ENCODE measurements around the gene STK39.
A peak's percentile ranks its signal among the peaks of the same experiment; 100 is the strongest.

The STK39 gene

GRCh38 chr2:168184681-168185513, 62.5 kb downstream of the STK39 start:
- DNase-seq (ENCODE audit: low read depth in 3 of 3) = no peak

GRCh38 chr2:168183308-168183997, 63.9 kb downstream of the STK39 start:
- no peak for DNase-seq (ENCODE audit: low read depth in 3 of 3)

GRCh38 chr2:168182550-168183249, 64.7 kb downstream of the STK39 start:
- no peak for DNase-seq (ENCODE audit: low read depth in 3 of 3)

GRCh38 chr2:168181825-168182224, 65.6 kb downstream of the STK39 start:
- DNase-seq (ENCODE audit: low read depth in 3 of 3) = no peak

GRCh38 chr2:168180914-168181313, 66.5 kb downstream of the STK39 start:
- DNase-seq (ENCODE audit: low read depth in 3 of 3) = no peak

GRCh38 chr2:168180483-168180882, 66.9 kb downstream of the STK39 start:
- DNase-seq (ENCODE audit: low read depth in 3 of 3) = no peak

GRCh38 chr2:168179592-168179991, 67.8 kb downstream of the STK39 start:
- DNase-seq (ENCODE audit: low read depth in 3 of 3) = no peak

- DNase-seq (ENCODE audit: low read depth in 3 of 3) = no peak
Observed at GRCh38 chr2:168178520-168179324, 68.7 kb downstream of the STK39 start.

- no peak for DNase-seq (ENCODE audit: low read depth in 3 of 3)
Observed at GRCh38 chr2:168176402-168176801, 71.0 kb downstream of the STK39 start.

- DNase-seq (ENCODE audit: low read depth in 3 of 3) = no peak
Observed at GRCh38 chr2:168175469-168175868, 71.9 kb downstream of the STK39 start.

GRCh38 chr2:168174756-168175155, 72.6 kb downstream of the STK39 start:
- DNase-seq (ENCODE audit: low read depth in 3 of 3) = no peak

GRCh38 chr2:168172071-168172470, 75.3 kb downstream of the STK39 start:
- DNase-seq (ENCODE audit: low read depth in 3 of 3) = no peak

GRCh38 chr2:168171059-168171762, 76.2 kb downstream of the STK39 start:
- DNase-seq (ENCODE audit: low read depth in 3 of 3) = no peak

GRCh38 chr2:168169097-168169745, 78.2 kb downstream of the STK39 start:
- no peak for DNase-seq (ENCODE audit: low read depth in 3 of 3)

- no peak for DNase-seq (ENCODE audit: low read depth in 3 of 3)
Observed at GRCh38 chr2:168167511-168168263, 79.7 kb downstream of the STK39 start.

- DNase-seq (ENCODE audit: low read depth in 3 of 3) = no peak
Observed at GRCh38 chr2:168166902-168167510, 80.4 kb downstream of the STK39 start.

GRCh38 chr2:168165985-168166901, 81.2 kb downstream of the STK39 start:
- DNase-seq (ENCODE audit: low read depth in 3 of 3) = no peak

- peak in 1 of 3 experiments; percentile 7 for DNase-seq (ENCODE audit: low read depth in 3 of 3)
Observed at GRCh38 chr2:168165397-168165796, 82.0 kb downstream of the STK39 start.
